OCI-LY7 (cell line): ENCODE results near the gene ITIH1. TPM values are rescaled to one million over a fixed set of nuclear protein-coding genes. Genes with fewer than 3 reads are reported as not detected.

Experiments used
- BruUV-seq: library from RNA; stranded (reverse); fragments of 400-500 nt; replicated peaks from 2 replicates; lab custom pipeline; 2021; lab: Mats Ljungman, UMichigan
- CTCF ChIA-PET: fragments of 300-600 bp; sonication (Branson Sonifier 250); formaldehyde crosslinking; loops from one replicate; lab custom pipeline; 2022; ENCODE audit warnings: antibody characterized with exemption; ENCODE audit not compliant: unreplicated experiment; lab: Charles Lee
- POLR2A ChIA-PET: fragments of 300-600 bp; sonication (Branson Sonifier 250); formaldehyde crosslinking; loops from one replicate; lab custom pipeline; 2022; ENCODE audit warnings: antibody characterized with exemption; lab: Charles Lee
- DNase-seq: peaks from one replicate; pipeline ENCODE4 v3.0.0-alpha.2; 2015; ENCODE audit warnings: low spot score
- H2AFZ ChIP-seq: fragments of 200-600 bp; sonication (generic), shearing (Covaris generic); 2 replicates; pipeline ENCODE4 v1.6.1; 2014; ENCODE audit warnings: mild to moderate bottlenecking, antibody characterized with exemption, low read length, moderate library complexity
- H3K27ac ChIP-seq: fragments of 200-600 bp; sonication (generic); 2 replicates; pipeline ENCODE4 v1.5.1; 2014; ENCODE audit warnings: mixed run types, low read depth, mild to moderate bottlenecking, moderate library complexity, low read length, inconsistent platforms; ENCODE audit not compliant: poor library complexity, severe bottlenecking
- H3K36me3 ChIP-seq: fragments of 200-600 bp; sonication (generic); 2 replicates; pipeline ENCODE4 v1.6.1; 2014; ENCODE audit warnings: mild to moderate bottlenecking, antibody characterized with exemption, low read length, moderate library complexity, mixed read lengths; ENCODE audit not compliant: insufficient read depth
- H3K4me1 ChIP-seq: fragments of 200-600 bp; sonication (generic); 2 replicates; pipeline ENCODE4 v1.5.1; 2014; ENCODE audit warnings: mild to moderate bottlenecking, low read length; ENCODE audit not compliant: insufficient read depth, poor library complexity, severe bottlenecking
- H3K4me2 ChIP-seq: fragments of 200-600 bp; sonication (generic); 2 replicates; pipeline ENCODE4 v1.6.1; 2014; ENCODE audit warnings: mild to moderate bottlenecking, low read length
- H3K4me3 ChIP-seq: fragments of 200-600 bp; sonication (generic); 2 replicates; pipeline ENCODE4 v1.5.1; 2014; ENCODE audit warnings: mild to moderate bottlenecking, low read depth, low read length; ENCODE audit not compliant: poor library complexity, severe bottlenecking
- H3K79me2 ChIP-seq: fragments of 200-600 bp; sonication (generic); 2 replicates; pipeline ENCODE4 v1.6.1; 2016; ENCODE audit warnings: low read depth, mild to moderate bottlenecking, low read length, moderate library complexity, mixed read lengths; ENCODE audit not compliant: insufficient read depth
- H3K9me2 ChIP-seq: fragments of 200-600 bp; sonication (generic); 2 replicates; pipeline ENCODE4 v1.6.1; 2016; ENCODE audit warnings: mild to moderate bottlenecking, low read length, mixed read lengths; ENCODE audit not compliant: insufficient read depth
- H3K9me3 ChIP-seq: fragments of 200-600 bp; sonication (generic); 2 replicates; pipeline ENCODE4 v1.6.1; 2014; ENCODE audit warnings: mild to moderate bottlenecking, mixed run types, low read length, mixed read lengths
- H4K20me1 ChIP-seq: fragments of 200-600 bp; sonication (generic); 2 replicates; pipeline ENCODE4 v1.6.1; 2014; ENCODE audit warnings: mild to moderate bottlenecking, antibody characterized with exemption, low read length, moderate library complexity, mixed read lengths; ENCODE audit not compliant: insufficient read depth
- EZH2phosphoT487 ChIP-seq: fragments of 200-600 bp; sonication (generic); IDR thresholded peaks from 2 replicates; pipeline ENCODE4 v1.6.1; 2018; ENCODE audit warnings: low read depth, borderline replicate concordance, mild to moderate bottlenecking, mixed run types, antibody characterized with exemption, low read length, moderate library complexity, mixed read lengths
- intact Hi-C: fragments of 100-400 bp; cut with micrococcal nuclease; formaldehyde crosslinking; loops from one replicate; pipeline ENCODE4 v1.10.0; 2022; ENCODE audit not compliant: unreplicated experiment
- total RNA-seq, 2 experiments: library from RNA; depleted of rRNA in 1 of 2; stranded (reverse); fragments of >200 nt in 1 of 2; shearing (Covaris generic) in 1 of 2; gene quantifications; 2 replicates each; pipeline ENCODE4 v1.2.3, GENCODE V29; 2014 to 2022
- TF ChIP-seq, protein P1 (sequence below): fragments of 200-600 bp; sonication (generic); conservative IDR thresholded peaks from 2 replicates; pipeline ENCODE4 v1.5.1; 2014; ENCODE audit warnings: mild to moderate bottlenecking, antibody characterized with exemption, low read length, moderate library complexity, mixed read lengths

Gene ITIH1
- total RNA-seq, 2 experiments from 2014 or later, result not detected

DNA sequence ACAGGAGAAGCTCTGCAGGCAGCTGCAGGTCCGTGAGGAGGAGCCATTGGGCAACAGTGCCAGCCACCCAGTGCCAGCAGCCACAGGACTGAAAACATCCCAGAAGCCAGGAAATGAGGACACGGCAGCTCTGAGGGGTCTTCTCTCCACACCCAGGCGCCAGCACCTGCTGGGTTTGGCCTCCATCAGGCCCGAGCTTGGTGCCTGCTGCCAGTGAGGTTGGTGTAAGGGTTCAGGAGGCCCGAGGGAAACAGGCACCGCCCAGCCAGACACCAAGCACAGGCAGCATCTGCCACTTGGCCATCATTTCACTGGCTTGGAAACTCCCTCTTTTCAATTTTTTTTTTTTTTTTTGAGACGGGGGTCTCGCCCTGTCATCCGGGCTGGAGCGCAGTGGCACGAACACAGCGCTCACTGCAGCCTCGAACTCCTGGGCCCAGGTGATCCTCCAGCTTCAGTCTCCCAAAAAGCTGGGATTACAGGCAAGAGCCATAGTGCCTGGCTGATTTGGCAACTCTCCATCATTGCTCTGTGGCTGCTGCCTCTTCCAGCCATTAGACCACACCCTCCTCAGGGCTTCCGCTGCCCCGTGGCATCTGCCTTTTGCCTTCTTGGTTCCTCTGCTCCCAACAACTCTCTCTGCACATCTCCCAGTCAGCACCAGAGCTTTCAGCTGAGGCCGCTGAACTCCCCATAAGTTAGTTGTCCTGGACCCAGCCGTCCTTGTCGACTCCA lies 15.7 kb downstream of the ITIH1 start:
- Histone ChIP-seq H3K9me2 (no peaks in the 10 kb centered on the region), H3K4me1 (no peaks in the 10 kb centered on the region), H2AFZ (no peak overlapping the region), H3K9me3 (no peaks in the 10 kb centered on the region), H3K4me3 (no peak overlapping the region), H4K20me1 (no peaks in the 10 kb centered on the region), H3K36me3 (no peaks in the 10 kb centered on the region), H3K4me2 (no peak overlapping the region), H3K27ac (no peak overlapping the region), H3K79me2 (no peaks in the 10 kb centered on the region)
- intact Hi-C loops, result no loop called here
- no TSS peak for BruUV-seq
- POLR2A ChIA-PET, result interaction anchor here (0.7 to 1.1 kb wide), 3 partner anchors 22 to 122 kb away, joined by 3 to 4 read pairs (median 4); no protein-coding TSS in a partner anchor
- CTCF ChIA-PET, result no interaction called here
- TF ChIP-seq, protein P1, sequence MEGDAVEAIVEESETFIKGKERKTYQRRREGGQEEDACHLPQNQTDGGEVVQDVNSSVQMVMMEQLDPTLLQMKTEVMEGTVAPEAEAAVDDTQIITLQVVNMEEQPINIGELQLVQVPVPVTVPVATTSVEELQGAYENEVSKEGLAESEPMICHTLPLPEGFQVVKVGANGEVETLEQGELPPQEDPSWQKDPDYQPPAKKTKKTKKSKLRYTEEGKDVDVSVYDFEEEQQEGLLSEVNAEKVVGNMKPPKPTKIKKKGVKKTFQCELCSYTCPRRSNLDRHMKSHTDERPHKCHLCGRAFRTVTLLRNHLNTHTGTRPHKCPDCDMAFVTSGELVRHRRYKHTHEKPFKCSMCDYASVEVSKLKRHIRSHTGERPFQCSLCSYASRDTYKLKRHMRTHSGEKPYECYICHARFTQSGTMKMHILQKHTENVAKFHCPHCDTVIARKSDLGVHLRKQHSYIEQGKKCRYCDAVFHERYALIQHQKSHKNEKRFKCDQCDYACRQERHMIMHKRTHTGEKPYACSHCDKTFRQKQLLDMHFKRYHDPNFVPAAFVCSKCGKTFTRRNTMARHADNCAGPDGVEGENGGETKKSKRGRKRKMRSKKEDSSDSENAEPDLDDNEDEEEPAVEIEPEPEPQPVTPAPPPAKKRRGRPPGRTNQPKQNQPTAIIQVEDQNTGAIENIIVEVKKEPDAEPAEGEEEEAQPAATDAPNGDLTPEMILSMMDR, result no peak
- TF ChIP-seq EZH2phosphoT487, result no peak
- DNase-seq, result no peak

DNA sequence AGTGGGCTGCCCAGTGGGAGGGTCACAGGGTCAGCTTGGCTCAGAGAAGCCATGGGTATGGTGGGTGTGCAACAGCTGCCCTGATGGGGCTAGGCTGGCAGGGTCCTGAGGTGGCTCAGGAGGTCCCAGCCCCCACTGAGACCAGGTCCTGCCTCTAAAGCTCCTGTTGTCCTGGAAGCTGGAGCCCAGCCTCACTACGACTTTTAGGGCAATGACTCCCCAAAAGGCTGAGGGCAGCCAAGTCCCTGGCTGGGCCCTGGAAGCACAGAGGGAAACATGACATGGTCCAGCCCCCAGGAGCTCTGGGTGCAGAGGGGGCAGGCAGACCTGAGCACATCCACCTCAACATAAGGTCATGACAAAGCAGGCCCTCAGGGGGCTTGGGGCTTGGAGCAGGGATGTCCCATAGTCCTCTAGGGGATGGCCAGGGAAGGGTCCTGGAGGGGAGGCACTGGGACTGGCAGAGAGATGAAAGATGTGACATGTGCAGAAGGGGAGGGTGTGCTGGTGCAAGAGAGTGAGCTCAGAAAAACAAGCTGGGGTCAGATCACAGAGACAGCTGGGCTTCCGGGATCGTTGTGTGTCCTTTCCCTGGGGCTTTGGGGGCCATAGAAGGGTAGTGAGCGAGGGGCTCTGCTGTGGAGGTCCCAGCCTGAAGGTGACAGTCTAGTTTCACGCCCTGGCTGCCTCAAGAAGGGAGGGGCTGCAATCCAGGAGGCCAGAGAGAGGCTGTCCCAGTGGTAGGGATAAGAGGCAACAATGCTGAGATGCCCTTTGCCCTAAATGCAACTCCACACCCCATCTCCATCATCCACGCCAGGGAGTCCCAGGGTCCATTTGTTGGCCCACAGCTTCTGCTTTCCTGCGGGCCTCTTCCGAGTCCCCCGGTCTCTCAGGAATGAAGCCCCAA lies 16.6 kb downstream of the ITIH1 start:
- no TSS peak for BruUV-seq
- no peaks in the 10 kb centered on the region for H3K4me1 ChIP-seq
- ChIA-PET POLR2A (interaction anchor here (0.7 kb wide), 1 partner anchor 21 kb away, joined by 3 read pairs; no protein-coding TSS in a partner anchor), CTCF (no interaction called here)
- intact Hi-C loops, result no loop called here
- H4K20me1 ChIP-seq, result no peaks in the 10 kb centered on the region
- no peaks in the 10 kb centered on the region for H3K36me3 ChIP-seq
- DNase-seq, result no peak
- no peak overlapping the region for H3K4me3 ChIP-seq
- no peak overlapping the region for H3K4me2 ChIP-seq
- TF ChIP-seq, protein P1, result no peak
- no peak for TF ChIP-seq EZH2phosphoT487
- no peaks in the 10 kb centered on the region for H3K79me2 ChIP-seq
- no peaks in the 10 kb centered on the region for H3K9me3 ChIP-seq
- H3K9me2 ChIP-seq, result no peaks in the 10 kb centered on the region
- H2AFZ ChIP-seq, result no peak overlapping the region
- H3K27ac ChIP-seq, result no peak overlapping the region
